Esophagus muscularis mucosa (tissue), 4 donors: Measurements from ENCODE around the gene CDC45. TPM values are rescaled to one million over a fixed set of nuclear protein-coding genes. Genes with fewer than 3 reads are reported as not detected.
A peak's percentile ranks its signal among the peaks of the same experiment; 100 is the strongest.

ENCODE experiments used
- DNase-seq: peaks from one replicate; pipeline ENCODE4 v3.0.0-alpha.2; 2017; ENCODE audit errors: extremely low spot score
- H3K27ac ChIP-seq, 4 donors: fragments of 200-600 bp; sonication (generic); replicated peaks in 1 of 4; 1 replicate in 3 of 4; 2 replicates in 1 of 4; pipeline ENCODE4 v1.5.1; 2016 to 2019; ENCODE audit warnings: mild to moderate bottlenecking in 1 of 4
- H3K27me3 ChIP-seq, 4 donors: fragments of 200-600 bp; sonication (generic); one replicate each; pipeline versions ENCODE4 v1.5.1 to v1.6.0; 2016 to 2019
- H3K36me3 ChIP-seq, 4 donors: fragments of 200-600 bp; sonication (generic); one replicate each; pipeline ENCODE4 v1.5.1; 2016 to 2019
- H3K4me1 ChIP-seq, 4 donors: fragments of 200-600 bp; sonication (generic); one replicate each; pipeline ENCODE4 v1.5.1; 2016 to 2019
- H3K4me3 ChIP-seq, 4 donors: fragments of 200-600 bp; sonication (generic); 1 replicate in 2 of 4; 2 replicates in 2 of 4; pipeline ENCODE4 v1.5.1; 2016 to 2019; ENCODE audit warnings: mild to moderate bottlenecking in 4 of 4, moderate library complexity in 1 of 4
- H3K9me3 ChIP-seq, 4 donors: fragments of 200-600 bp; sonication (generic); 1 replicate in 3 of 4; 2 replicates in 1 of 4; pipeline ENCODE4 v1.5.1; 2016 to 2019
- CTCF ChIP-seq, 3 experiments: fragments of 200-600 bp in 2 of 3; fragments of 450-650 bp in 1 of 3; sonication (generic) in 2 of 3; IDR thresholded peaks; one replicate each; pipeline ENCODE4 v1.5.1; 2017 to 2019; ENCODE audit warnings: antibody characterized with exemption in 3 of 3, mild to moderate bottlenecking in 2 of 3, moderate library complexity in 1 of 3
- EP300 ChIP-seq: sonication (generic); formaldehyde crosslinking; IDR thresholded peaks from one replicate; pipeline ENCODE4 v1.6.1; 2017; ENCODE audit warnings: antibody characterized with exemption
- POLR2A ChIP-seq: fragments of 450-650 bp; IDR thresholded peaks from one replicate; pipeline ENCODE4 v1.6.1; 2017; ENCODE audit warnings: antibody characterized with exemption, moderate library complexity, mild to moderate bottlenecking, low read depth
- POLR2AphosphoS5 ChIP-seq, 2 donors: sonication (generic); formaldehyde crosslinking; IDR thresholded peaks; one replicate each; pipeline ENCODE4 v1.6.1; 2017; ENCODE audit warnings: antibody characterized with exemption in 2 of 2
- WGBS: methylation state at CpG from one replicate; pipeline ENCODE4 v1.1.5; 2018; 5-methylcytosine and 5-hydroxymethylcytosine counted together
- intact Hi-C: fragments of 100-400 bp; cut with DNase I; formaldehyde crosslinking; loops from one replicate; pipeline ENCODE4 v1.15.1; 2023
- total RNA-seq, 4 donors: library from RNA; depleted of rRNA; stranded (reverse); fragments of >200 nt; gene quantifications; one replicate each; pipeline versions ENCODE4 v1.1.0 to v1.2.1, GENCODE V29; 2016

Gene CDC45
- total RNA-seq, 4 donors from 2014 or later = 0.32 to 1.1 (median 0.42) TPM; not detected in 1

DNA sequence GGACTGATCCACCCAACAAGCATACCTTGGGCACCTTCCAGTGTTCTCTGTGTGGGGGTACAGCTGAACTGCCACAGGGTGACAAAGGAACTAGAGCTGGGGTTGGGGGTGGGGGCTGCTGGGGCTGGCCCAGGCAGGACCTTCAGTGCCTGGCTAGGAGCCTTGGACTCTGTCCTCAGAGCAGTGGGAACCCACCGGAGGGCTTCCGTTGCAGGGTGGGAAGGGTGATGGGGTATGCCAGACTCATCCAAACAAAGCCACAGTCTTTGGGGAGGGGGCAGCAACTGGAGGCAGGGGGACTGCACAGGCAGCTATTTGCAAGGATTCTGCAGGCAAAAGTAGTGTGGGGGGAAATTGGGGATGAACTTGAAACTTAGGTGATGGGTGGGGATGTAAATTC is 80.2 kb downstream of the CDC45 start:
- Histone ChIP-seq H3K4me3 (no peak overlapping the region), H3K27ac (no peak overlapping the region), H3K27me3 (peaks cover 0 to 26% (median 0%) of the 10 kb centered on the region in 4 donors), H3K36me3 (no peaks in the 10 kb centered on the region), H3K9me3 (peaks cover 0 to 5% (median 0%) of the 10 kb centered on the region in 4 donors), H3K4me1 (no peaks in the 10 kb centered on the region)
- intact Hi-C loops = no loop called here
- WGBS = 85% methylated on average over 2 of the region's 2 CpGs
- TF ChIP-seq CTCF (IDR thresholded peaks at IDR 0.05) (no peak), POLR2AphosphoS5 (IDR thresholded peaks at IDR 0.05) (no peak), EP300 (no peak), POLR2A (no peak)
- no peak for DNase-seq

GRCh38 chr22:19565382-19566278 is 85.9 kb downstream of the CDC45 start:
- 78% methylated on average over 11 of the region's 11 CpGs for WGBS
- Histone ChIP-seq H3K9me3 (peaks cover 0 to 5% (median 0%) of the 10 kb centered on the region in 4 donors), H3K27ac (peak overlapping the region in 1 of 4 donors; percentile 11), H3K36me3 (no peaks in the 10 kb centered on the region), H3K27me3 (peaks cover 0 to 25% (median 0%) of the 10 kb centered on the region in 4 donors), H3K4me1 (peaks cover 0 to 24% (median 3%) of the 10 kb centered on the region in 4 donors), H3K4me3 (no peak overlapping the region)
- intact Hi-C loops = no loop called here
- no peak for DNase-seq
- TF ChIP-seq POLR2AphosphoS5 (IDR thresholded peaks at IDR 0.05) = peak in 1 of 2 donors; percentile 66
- no peak for TF ChIP-seq CTCF (IDR thresholded peaks at IDR 0.05)
- TF ChIP-seq POLR2A = no peak

DNA sequence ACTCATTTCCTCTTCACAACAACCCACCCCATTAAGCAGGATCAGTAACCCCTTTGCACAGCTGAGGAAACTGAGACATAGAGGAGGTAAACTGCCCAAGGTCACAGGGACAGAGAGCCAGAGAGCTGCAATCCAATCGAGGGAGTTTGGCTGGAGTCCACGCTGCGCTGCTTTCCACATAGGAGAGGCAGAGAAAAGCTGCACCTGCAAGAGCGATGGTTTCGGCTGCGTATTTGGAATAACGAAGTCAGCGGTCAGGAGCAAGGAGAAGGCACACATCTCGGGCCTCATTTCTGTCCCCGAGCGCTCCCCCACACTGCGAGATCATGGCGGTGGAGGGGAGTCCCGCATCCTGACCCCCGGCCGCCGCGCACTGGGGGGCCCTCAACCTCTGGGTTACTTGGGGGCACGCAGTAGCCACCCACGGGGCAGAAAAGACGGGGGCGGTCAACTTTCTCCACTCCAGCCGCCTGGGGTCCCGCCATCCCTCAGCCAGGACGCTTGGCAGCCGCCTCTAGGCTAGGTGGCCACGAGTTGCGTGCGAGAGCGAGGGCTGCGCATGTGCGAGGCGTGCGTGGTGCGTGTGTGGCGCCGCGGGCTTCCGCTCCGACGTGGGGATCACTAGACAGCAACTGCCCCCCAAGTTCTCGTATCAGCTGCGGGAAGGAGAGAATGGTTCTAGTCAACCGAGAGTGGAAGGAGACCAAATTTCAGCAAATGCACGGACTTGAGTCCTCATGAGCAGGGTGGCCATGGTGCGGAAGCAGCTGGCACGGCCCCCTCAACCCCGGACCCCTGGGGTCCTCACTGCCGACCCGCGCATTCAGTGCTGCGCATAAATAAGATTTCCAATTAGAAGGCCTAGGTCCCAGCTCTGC is 86.8 kb downstream of the CDC45 start:
- TF ChIP-seq POLR2AphosphoS5 (IDR thresholded peaks at IDR 0.05) (peak in 1 of 2 donors; percentile 12), POLR2A (no peak)
- Histone ChIP-seq H3K4me1 (peaks cover 0 to 24% (median 3%) of the 10 kb centered on the region in 4 donors), H3K36me3 (no peaks in the 10 kb centered on the region), H3K27ac (peak overlapping the region; percentile 11 to 57 (median 44)), H3K9me3 (peaks cover 0 to 5% (median 0%) of the 10 kb centered on the region in 4 donors), H3K27me3 (peaks cover 0 to 25% (median 0%) of the 10 kb centered on the region in 4 donors), H3K4me3 (no peak overlapping the region)
- WGBS = 88% methylated on average over 35 of the region's 52 CpGs
- no peak for DNase-seq
- intact Hi-C loops = no loop called here

DNA sequence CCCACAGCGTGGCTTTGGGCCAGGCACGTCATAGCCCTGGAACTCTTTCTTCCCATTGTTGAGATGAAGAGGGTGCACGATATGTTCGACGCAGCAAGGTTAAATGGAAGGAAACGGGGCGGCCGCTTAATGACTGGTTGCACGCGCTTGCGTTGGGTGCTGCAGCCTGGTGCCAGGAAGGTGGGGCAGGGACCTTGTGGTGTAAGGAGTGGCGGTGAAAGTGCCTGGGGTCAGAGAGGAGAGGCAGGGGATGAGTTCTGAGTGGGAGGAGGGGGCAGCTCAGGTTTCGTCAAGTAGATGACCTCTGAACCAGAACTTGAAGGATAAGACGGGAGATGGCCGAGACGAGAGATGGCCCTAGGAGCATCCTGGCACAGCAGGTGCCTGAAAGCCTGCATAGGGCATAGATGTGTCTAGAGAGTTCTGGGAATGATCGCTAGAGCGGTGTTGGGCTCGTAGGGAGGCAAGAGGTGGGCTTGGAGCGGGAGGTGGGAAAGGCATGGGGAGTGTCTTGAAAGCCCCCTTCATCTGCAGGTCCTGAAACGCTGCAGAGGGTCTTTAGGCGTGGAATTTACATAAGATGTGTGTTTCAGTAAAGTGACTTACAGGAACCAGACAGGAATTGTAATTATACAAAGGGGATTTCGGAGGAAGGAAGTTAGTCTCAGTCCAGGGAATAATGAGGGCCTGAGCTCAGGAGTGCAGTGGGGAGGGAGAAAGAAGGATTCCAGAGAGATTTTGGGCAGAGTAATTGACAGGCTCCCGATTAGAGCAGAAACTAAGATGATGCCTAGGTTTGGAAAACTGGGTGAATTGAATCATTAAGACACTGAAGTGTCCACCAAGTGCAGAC is 87.7 kb downstream of the CDC45 start:
- no peaks in the 10 kb centered on the region for H3K36me3 ChIP-seq
- no peak overlapping the region for H3K4me3 ChIP-seq
- DNase-seq = no peak
- peak overlapping the region in 3 of 4 donors; percentile 31 to 57 (median 56) for H3K27ac ChIP-seq
- no peak for TF ChIP-seq EP300
- TF ChIP-seq CTCF (IDR thresholded peaks at IDR 0.05) = no peak
- peak; percentile 28 to 41 for TF ChIP-seq POLR2AphosphoS5 (IDR thresholded peaks at IDR 0.05)
- no peak for TF ChIP-seq POLR2A
- peaks cover 0 to 24% (median 3%) of the 10 kb centered on the region in 4 donors for H3K4me1 ChIP-seq
- H3K9me3 ChIP-seq = peaks cover 0 to 5% (median 0%) of the 10 kb centered on the region in 4 donors
- intact Hi-C loops = no loop called here
- WGBS = 86% methylated on average over 24 of the region's 24 CpGs
- peaks cover 0 to 25% (median 0%) of the 10 kb centered on the region in 4 donors for H3K27me3 ChIP-seq
